Activated T-cell treated with anti-CD3 and anti-CD28 coated beads, Interleukin-2, amount 50 U/mL, for 24 hours (primary cell): Measurements from ENCODE around the gene DCUN1D2.
"Not testable (repeated sequence)": the region's sequence is repeated elsewhere in the genome, so short reads cannot be mapped to it uniquely, and the experiment has no call there.

Experiments
- DNase-seq: peaks from one replicate; pipeline ENCODE4 v3.0.0-alpha.2; 2020
- H3K27ac Mint-ChIP-seq: 2 replicates; pipeline ENCODE4 v1.8.0; 2020; ENCODE audit warnings: mild to moderate bottlenecking, mixed read lengths
- H3K27me3 Mint-ChIP-seq: 2 replicates; pipeline ENCODE4 v1.8.0; 2020; ENCODE audit warnings: mixed read lengths
- H3K36me3 Mint-ChIP-seq: 2 replicates; pipeline ENCODE4 v1.8.0; 2020; ENCODE audit warnings: low read depth, mixed read lengths
- H3K4me1 Mint-ChIP-seq: 2 replicates; pipeline ENCODE4 v1.8.0; 2020; ENCODE audit warnings: low read depth, mixed read lengths
- H3K4me3 Mint-ChIP-seq: 2 replicates; pipeline ENCODE4 v1.8.0; 2020; ENCODE audit warnings: mild to moderate bottlenecking, moderate library complexity, mixed read lengths
- H3K9me3 Mint-ChIP-seq: 2 replicates; pipeline ENCODE4 v1.8.0; 2020; ENCODE audit warnings: mixed read lengths

DCUN1D2 gene

GRCh38 chr13:113528101-113528812 lies 37.7 kb upstream of the DCUN1D2 start:
- Mint-ChIP-seq H3K27me3 (no peaks in the 10 kb centered on the region), H3K36me3 (peaks cover 56% of the 10 kb centered on the region)
- no peak for DNase-seq

GRCh38 chr13:113527272-113527958 lies 36.9 kb upstream of the DCUN1D2 start:
- no peaks in the 10 kb centered on the region for H3K4me1 Mint-ChIP-seq
- peaks cover 63% of the 10 kb centered on the region for H3K36me3 Mint-ChIP-seq

More at GRCh38 chr13:113528101-113528812, 37.7 kb upstream of the DCUN1D2 start:
- H3K9me3 Mint-ChIP-seq: no peaks in the 10 kb centered on the region
- no peak overlapping the region for H3K27ac Mint-ChIP-seq
- H3K4me1 Mint-ChIP-seq: no peaks in the 10 kb centered on the region
- H3K4me3 Mint-ChIP-seq: no peak overlapping the region

GRCh38 chr13:113526466-113527220 lies 36.1 kb upstream of the DCUN1D2 start:
- Mint-ChIP-seq H3K9me3 (no peaks in the 10 kb centered on the region), H3K27me3 (no peaks in the 10 kb centered on the region), H3K4me1 (no peaks in the 10 kb centered on the region), H3K36me3 (peaks cover 63% of the 10 kb centered on the region), H3K27ac (no peak overlapping the region), H3K4me3 (no peak overlapping the region)
- DNase-seq: no peak

More at GRCh38 chr13:113527272-113527958, 36.9 kb upstream of the DCUN1D2 start:
- Mint-ChIP-seq H3K27me3 (no peaks in the 10 kb centered on the region), H3K27ac (no peak overlapping the region), H3K4me3 (no peak overlapping the region), H3K9me3 (no peaks in the 10 kb centered on the region)
- no peak for DNase-seq

GRCh38 chr13:113522438-113522837 lies 31.9 kb upstream of the DCUN1D2 start:
- Mint-ChIP-seq H3K4me1 (peaks cover 12% of the 10 kb centered on the region), H3K36me3 (peaks cover 45% of the 10 kb centered on the region)
- H3K27me3 Mint-ChIP-seq, H3K4me3 Mint-ChIP-seq, H3K9me3 Mint-ChIP-seq, DNase-seq, H3K27ac Mint-ChIP-seq: not testable (repeated sequence)

GRCh38 chr13:113520571-113520970 lies 30.1 kb upstream of the DCUN1D2 start:
- no peaks in the 10 kb centered on the region for H3K27me3 Mint-ChIP-seq
- H3K9me3 Mint-ChIP-seq: no peaks in the 10 kb centered on the region
- H3K4me1 Mint-ChIP-seq: peaks cover 18% of the 10 kb centered on the region
- no peak overlapping the region for H3K27ac Mint-ChIP-seq
- H3K36me3 Mint-ChIP-seq: peaks cover 42% of the 10 kb centered on the region
- no peak overlapping the region for H3K4me3 Mint-ChIP-seq
- no peak for DNase-seq

GRCh38 chr13:113519556-113519955 lies 29.0 kb upstream of the DCUN1D2 start:
- Mint-ChIP-seq H3K27me3 (no peaks in the 10 kb centered on the region), H3K4me3 (no peak overlapping the region), H3K4me1 (peaks cover 18% of the 10 kb centered on the region), H3K27ac (no peak overlapping the region), H3K9me3 (no peaks in the 10 kb centered on the region), H3K36me3 (peaks cover 39% of the 10 kb centered on the region)
- DNase-seq: no peak

GRCh38 chr13:113518076-113518803 lies 27.7 kb upstream of the DCUN1D2 start:
- no peak for DNase-seq
- Mint-ChIP-seq H3K27ac (no peak overlapping the region), H3K36me3 (peaks cover 41% of the 10 kb centered on the region), H3K9me3 (no peaks in the 10 kb centered on the region), H3K27me3 (no peaks in the 10 kb centered on the region), H3K4me1 (peaks cover 18% of the 10 kb centered on the region), H3K4me3 (no peak overlapping the region)

- Mint-ChIP-seq H3K27ac (no peak overlapping the region), H3K4me1 (peaks cover 18% of the 10 kb centered on the region), H3K9me3 (no peaks in the 10 kb centered on the region), H3K36me3 (peaks cover 38% of the 10 kb centered on the region), H3K27me3 (no peaks in the 10 kb centered on the region), H3K4me3 (no peak overlapping the region)
- no peak for DNase-seq
Measured at GRCh38 chr13:113514847-113515246, 24.3 kb upstream of the DCUN1D2 start.

- Mint-ChIP-seq H3K27ac (no peak overlapping the region), H3K27me3 (no peaks in the 10 kb centered on the region), H3K4me1 (peaks cover 18% of the 10 kb centered on the region), H3K9me3 (no peaks in the 10 kb centered on the region), H3K36me3 (peaks cover 42% of the 10 kb centered on the region), H3K4me3 (no peak overlapping the region)
- DNase-seq: no peak
Measured at GRCh38 chr13:113513761-113514160, 23.2 kb upstream of the DCUN1D2 start.

GRCh38 chr13:113511361-113511760 lies 20.9 kb upstream of the DCUN1D2 start:
- H3K4me1 Mint-ChIP-seq: no peaks in the 10 kb centered on the region
- H3K4me3 Mint-ChIP-seq: no peak overlapping the region
- no peaks in the 10 kb centered on the region for H3K9me3 Mint-ChIP-seq
- peaks cover 44% of the 10 kb centered on the region for H3K36me3 Mint-ChIP-seq
- no peaks in the 10 kb centered on the region for H3K27me3 Mint-ChIP-seq
- no peak overlapping the region for H3K27ac Mint-ChIP-seq
- no peak for DNase-seq

GRCh38 chr13:113510871-113511270 lies 20.4 kb upstream of the DCUN1D2 start:
- H3K4me3 Mint-ChIP-seq: no peak overlapping the region
- H3K27ac Mint-ChIP-seq: no peak overlapping the region
- H3K9me3 Mint-ChIP-seq: no peaks in the 10 kb centered on the region
- H3K36me3 Mint-ChIP-seq: peaks cover 43% of the 10 kb centered on the region
- H3K4me1 Mint-ChIP-seq: no peaks in the 10 kb centered on the region
- no peaks in the 10 kb centered on the region for H3K27me3 Mint-ChIP-seq
- DNase-seq: no peak

GRCh38 chr13:113509989-113510388 lies 19.5 kb upstream of the DCUN1D2 start:
- H3K4me3 Mint-ChIP-seq: no peak overlapping the region
- no peak for DNase-seq
- H3K27me3 Mint-ChIP-seq: no peaks in the 10 kb centered on the region
- H3K4me1 Mint-ChIP-seq: no peaks in the 10 kb centered on the region
- H3K36me3 Mint-ChIP-seq: peaks cover 45% of the 10 kb centered on the region
- no peaks in the 10 kb centered on the region for H3K9me3 Mint-ChIP-seq
- no peak overlapping the region for H3K27ac Mint-ChIP-seq

- Mint-ChIP-seq H3K9me3 (no peaks in the 10 kb centered on the region), H3K27ac (no peak overlapping the region), H3K36me3 (peaks cover 51% of the 10 kb centered on the region), H3K4me3 (no peak overlapping the region), H3K4me1 (no peaks in the 10 kb centered on the region), H3K27me3 (no peaks in the 10 kb centered on the region)
- DNase-seq: no peak
Measured at GRCh38 chr13:113508521-113509254, 18.2 kb upstream of the DCUN1D2 start.
